Hematopoietic multipotent progenitor cell treated with erythropoietin and hydrocortisone succinate and interleukin-3 and kit ligand, for 15 days (in vitro differentiated cells): ENCODE measurements around the gene TACR1.

Experiments used
- DNase-seq: peaks from one replicate; pipeline ENCODE4 v3.0.0-alpha.2; 2015; ENCODE audit warnings: low spot score

TACR1 gene

DNA sequence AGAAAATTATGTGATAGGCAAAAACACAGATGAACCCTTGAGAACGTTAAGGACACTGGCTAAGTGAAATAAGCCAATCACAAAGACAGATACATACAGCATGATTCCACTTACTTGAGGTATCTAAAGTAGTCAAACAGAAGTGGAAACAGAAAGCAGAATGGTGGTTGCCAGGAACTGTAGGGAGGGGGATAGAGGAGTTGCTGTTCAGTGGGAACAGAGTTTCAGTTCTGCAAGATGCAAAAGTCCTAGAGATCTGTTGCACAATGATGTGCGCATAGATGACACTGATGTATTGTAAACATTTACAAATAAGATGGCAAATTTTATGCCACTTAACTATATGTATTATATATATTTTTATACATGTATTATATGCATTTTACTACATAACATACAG, 181.2 kb downstream of the TACR1 start:
- no peak for DNase-seq

- no peak for DNase-seq
These were observed 187.2 kb downstream of the TACR1 start for GRCh38 chr2:75012080-75012479.

DNA sequence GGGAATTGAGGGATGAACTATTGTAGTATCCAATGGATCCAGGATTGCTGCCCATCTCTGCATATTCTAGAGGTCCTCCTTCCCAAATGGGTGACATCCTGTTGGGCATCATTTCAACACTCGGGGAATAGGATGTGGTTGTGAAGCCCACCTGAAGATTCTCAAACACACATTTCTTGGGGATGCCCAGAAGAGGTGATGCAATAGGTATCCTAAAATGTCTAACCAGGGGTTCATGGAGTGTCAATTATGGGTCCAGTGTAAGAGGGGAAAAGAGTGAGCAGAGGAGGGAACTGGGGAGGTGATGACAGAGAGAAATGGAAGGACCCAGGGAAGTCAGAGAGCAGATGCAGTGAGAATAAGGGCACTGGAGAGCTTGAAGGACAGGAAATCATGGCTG, 188.7 kb downstream of the TACR1 start:
- DNase-seq: no peak

DNA sequence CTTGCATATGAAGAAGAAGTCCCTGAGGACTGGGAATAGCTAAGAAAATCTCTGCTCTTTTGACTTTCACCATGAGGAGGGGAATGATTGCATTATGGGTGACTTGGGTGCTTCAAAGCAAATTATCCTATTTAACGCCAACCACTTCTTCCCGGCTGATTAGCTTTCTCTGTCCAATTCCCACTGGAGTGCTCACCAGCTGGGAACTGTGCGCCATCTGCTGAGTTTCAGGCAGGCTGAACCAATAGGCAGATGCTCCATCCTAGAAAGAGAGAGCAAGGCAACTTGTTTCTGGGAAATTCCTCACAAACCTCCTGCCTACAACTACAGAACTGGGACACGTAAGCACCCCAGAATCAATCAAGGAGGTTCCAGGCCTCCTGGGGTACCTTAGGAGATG, 191.5 kb downstream of the TACR1 start:
- DNase-seq: no peak

GRCh38 chr2:75007061-75007460, 192.3 kb downstream of the TACR1 start:
- no peak for DNase-seq

DNA sequence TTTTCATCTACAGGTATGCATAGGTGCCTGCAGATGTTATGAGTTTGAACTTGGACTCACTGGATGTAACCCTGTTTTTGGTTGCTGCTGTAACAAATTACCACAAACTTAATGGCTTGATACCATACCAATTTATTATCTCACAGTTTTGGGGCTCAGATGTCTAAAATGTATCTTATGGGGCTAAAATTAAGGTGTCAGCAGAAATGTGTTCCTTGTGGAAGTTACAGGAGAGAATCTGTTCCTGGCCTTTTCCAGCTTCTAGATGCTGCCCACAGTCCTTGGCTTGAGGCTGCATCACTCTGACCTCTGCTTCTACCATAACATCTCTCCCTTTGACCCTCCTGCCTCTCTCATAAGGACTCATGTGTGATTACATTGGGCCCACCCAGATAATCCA, 193.3 kb downstream of the TACR1 start:
- no peak for DNase-seq

DNA sequence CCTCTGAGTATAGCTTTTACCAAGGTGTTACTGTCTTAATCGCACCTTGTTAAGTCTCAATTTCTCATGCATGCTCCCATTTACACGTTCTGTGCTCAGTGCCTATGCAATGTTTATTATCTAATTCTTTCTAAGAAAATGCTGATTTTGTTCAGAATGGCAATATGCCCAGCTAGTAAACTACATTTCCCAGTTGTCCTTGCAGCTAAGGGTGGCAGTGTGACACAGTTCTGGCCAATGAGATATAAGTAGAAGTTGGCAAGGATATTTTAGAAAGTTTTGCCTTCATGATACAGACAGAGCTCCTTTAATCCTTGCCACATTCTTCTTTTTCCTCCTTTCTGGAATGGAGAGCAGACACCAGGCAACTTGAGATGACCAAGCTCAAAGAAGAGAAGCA, 195.5 kb downstream of the TACR1 start:
- DNase-seq: no peak

DNA sequence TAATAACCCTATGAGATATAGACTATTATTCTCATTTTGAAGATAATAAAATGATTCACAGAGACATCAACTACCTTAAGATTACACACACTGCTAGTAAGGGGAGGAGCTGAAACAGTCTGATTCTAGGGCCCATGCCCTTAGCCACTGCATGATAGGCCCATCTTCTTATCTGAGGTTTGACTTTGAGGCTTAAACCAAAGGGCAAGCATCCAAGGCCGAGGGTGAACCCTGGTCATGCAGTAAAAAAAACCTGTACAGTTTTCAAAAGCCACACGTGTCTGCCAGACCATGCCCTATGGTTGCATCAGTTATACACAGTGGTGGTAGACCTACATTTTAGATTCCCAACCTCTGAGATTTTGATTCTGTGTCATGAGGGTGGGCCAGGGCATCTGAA, 196.0 kb downstream of the TACR1 start:
- no peak for DNase-seq

- DNase-seq: no peak
These were observed 197.3 kb downstream of the TACR1 start for GRCh38 chr2:75002007-75002406.

- no peak for DNase-seq
These were observed 199.9 kb downstream of the TACR1 start for GRCh38 chr2:74999468-74999867.
